ENCODE data around the gene CDH10. TPM values are rescaled to one million over a fixed set of nuclear protein-coding genes. Genes with fewer than 3 reads are reported as not detected.

The CDH10 gene
- total and polyA plus RNA-seq, 2 of the 13 experiments (the other 11 are each of a cell fraction or from before 2014, with no cell fraction given) = 0.01 to 0.04 TPM

GRCh38 chr5:24630918-24631317 is 13.9 kb downstream of the CDH10 start (continued):
- no peak for TF ChIP-seq NONO (IDR thresholded peaks at IDR 0.05)
- no peak for TF ChIP-seq NONO (CRISPR knock-in tag; conservative IDR thresholded peaks at IDR 0.05)
- TF ChIP-seq CC2D1A (CRISPR knock-in tag; IDR thresholded peaks at IDR 0.05) = no peak
- TF ChIP-seq YEATS2 (CRISPR knock-in tag; IDR thresholded peaks at IDR 0.05; ENCODE audit: borderline replicate concordance) = no peak

- ChIA-PET CTCF (ENCODE audit: low intra/inter-chr PET ratio, low total read pairs) (no interaction called here), POLR2A (no interaction called here)
- TF ChIP-seq PAXIP1 (CRISPR knock-in tag; conservative IDR thresholded peaks at IDR 0.05) (no peak), SNAPC5 (CRISPR knock-in tag; IDR thresholded peaks at IDR 0.05; ENCODE audit: borderline replicate concordance) (no peak), ZHX1 (CRISPR knock-in tag; IDR thresholded peaks at IDR 0.05; ENCODE audit: low read depth) (no peak), HIVEP1 (CRISPR knock-in tag; IDR thresholded peaks at IDR 0.05) (no peak), PCBP2 (optimal IDR thresholded peaks at IDR 0.05; ENCODE audit: low read depth, low read length, poor library complexity, severe bottlenecking) (no peak), ZNF7 (CRISPR knock-in tag; IDR thresholded peaks at IDR 0.05) (no peak), THAP8 (CRISPR knock-in tag; IDR thresholded peaks at IDR 0.05; ENCODE audit: borderline replicate concordance) (no peak)
- Histone ChIP-seq H3K9ac (ENCODE audit: insufficient read depth, low read depth, low read length) (no peak overlapping the region), H3K9me3 (ENCODE audit: low read length) (no peaks in the 10 kb centered on the region), H3K4me2 (ENCODE audit: low read depth, low read length) (no peak overlapping the region), H3K27me3 (ENCODE audit: control insufficient read depth in 1 of 2, insufficient read depth in 2 of 2, low read length in 2 of 2) (no peaks in the 10 kb centered on the region), H4K20me1 (ENCODE audit: insufficient read depth, low read length) (no peaks in the 10 kb centered on the region), H3K27ac (ENCODE audit: extremely low read length, insufficient read depth, low read length) (no peak overlapping the region), H3K4me3 (replicated peaks in 1 of 3; ENCODE audit: insufficient read depth in 1 of 3, low read depth in 2 of 3, low read length in 3 of 3) (no peak overlapping the region), H3K79me2 (ENCODE audit: insufficient read depth, low read length) (no peaks in the 10 kb centered on the region), H3K4me1 (ENCODE audit: insufficient read depth, low read length) (no peaks in the 10 kb centered on the region), H2AFZ (ENCODE audit: low read length) (no peak overlapping the region), H3K36me3 (replicated peaks in 1 of 2; ENCODE audit: control insufficient read depth in 1 of 2, insufficient read depth in 2 of 2, low read length in 2 of 2) (no peaks in the 10 kb centered on the region)
- in situ Hi-C loops (cut with HindIII; ENCODE audit: extremely low pct_ligation_motif_present, low pct_unique_long_range_greater_than_20kb) (no loop called here), intact Hi-C loops (cut with micrococcal nuclease; ENCODE audit: unreplicated experiment) (no loop called here)
- FAIRE-seq (no peak), DNase-seq (ENCODE audit: low spot score) (no peak), ATAC-seq (no peak)
- no TSS peak for BruUV-seq (replicated peaks)
- 0% methylated on average over 1 of the region's 1 CpG for WGBS (ENCODE audit: low lambda C conversion rate)
Measured at GRCh38 chr5:24629798-24630197, 15.0 kb downstream of the CDH10 start.

Measured in HepG2 (cell line).